Measurements from ENCODE around the gene KEL. TPM values are rescaled to one million over a fixed set of nuclear protein-coding genes. Genes with fewer than 3 reads are reported as not detected.

Gene KEL
- total RNA-seq, 4 donors from 2014 or later: 0.37 TPM; not detected in 3

GRCh38 chr7:142940966-142941535, 21.1 kb downstream of the KEL start:
- in situ Hi-C loops (cut with MboI; ENCODE audit: low pct_ligation_motif_present in 1 of 4, low pct_unique_long_range_greater_than_20kb in 1 of 4, low sequenced_read_pairs in 3 of 4) (no loop called here), intact Hi-C loops (cut with DNase I; ENCODE audit: low total_unique reads) (no loop called here)
- Histone ChIP-seq H3K27me3 (no peaks in the 10 kb centered on the region), H3K27ac (no peak overlapping the region), H3K9me3 (no peaks in the 10 kb centered on the region), H3K4me3 (no peak overlapping the region), H3K36me3 (no peaks in the 10 kb centered on the region), H3K4me1 (no peaks in the 10 kb centered on the region)
- TF ChIP-seq POLR2AphosphoS5 (IDR thresholded peaks at IDR 0.05) (no peak), EP300 (IDR thresholded peaks at IDR 0.05; ENCODE audit: low read depth) (no peak), POLR2A (IDR thresholded peaks at IDR 0.05) (no peak)
- TF ChIP-seq, protein P1, sequence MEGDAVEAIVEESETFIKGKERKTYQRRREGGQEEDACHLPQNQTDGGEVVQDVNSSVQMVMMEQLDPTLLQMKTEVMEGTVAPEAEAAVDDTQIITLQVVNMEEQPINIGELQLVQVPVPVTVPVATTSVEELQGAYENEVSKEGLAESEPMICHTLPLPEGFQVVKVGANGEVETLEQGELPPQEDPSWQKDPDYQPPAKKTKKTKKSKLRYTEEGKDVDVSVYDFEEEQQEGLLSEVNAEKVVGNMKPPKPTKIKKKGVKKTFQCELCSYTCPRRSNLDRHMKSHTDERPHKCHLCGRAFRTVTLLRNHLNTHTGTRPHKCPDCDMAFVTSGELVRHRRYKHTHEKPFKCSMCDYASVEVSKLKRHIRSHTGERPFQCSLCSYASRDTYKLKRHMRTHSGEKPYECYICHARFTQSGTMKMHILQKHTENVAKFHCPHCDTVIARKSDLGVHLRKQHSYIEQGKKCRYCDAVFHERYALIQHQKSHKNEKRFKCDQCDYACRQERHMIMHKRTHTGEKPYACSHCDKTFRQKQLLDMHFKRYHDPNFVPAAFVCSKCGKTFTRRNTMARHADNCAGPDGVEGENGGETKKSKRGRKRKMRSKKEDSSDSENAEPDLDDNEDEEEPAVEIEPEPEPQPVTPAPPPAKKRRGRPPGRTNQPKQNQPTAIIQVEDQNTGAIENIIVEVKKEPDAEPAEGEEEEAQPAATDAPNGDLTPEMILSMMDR (IDR thresholded peaks at IDR 0.05): no peak
- DNase-seq: no peak
- WGBS, 2 donors (ENCODE audit: low coverage in 1 of 2): 74 to 77% methylated on average over 10 of the region's 10 CpGs

GRCh38 chr7:142939226-142939910, 22.8 kb downstream of the KEL start, which contains the start of gene LLCFC1:
Gene LLCFC1 (plus strand): TSS chr7:142939484. CDS start chr7:142939622, 138 bp downstream.
- no peaks in the 10 kb centered on the region for H3K36me3 ChIP-seq
- TF ChIP-seq POLR2A (IDR thresholded peaks at IDR 0.05) (no peak), POLR2AphosphoS5 (IDR thresholded peaks at IDR 0.05) (no peak), EP300 (IDR thresholded peaks at IDR 0.05; ENCODE audit: low read depth) (no peak)
- TF ChIP-seq, protein P1 (IDR thresholded peaks at IDR 0.05): no peak
- H3K4me1 ChIP-seq: no peaks in the 10 kb centered on the region
- H3K27me3 ChIP-seq: no peaks in the 10 kb centered on the region
- in situ Hi-C loops (cut with MboI; ENCODE audit: low pct_ligation_motif_present in 1 of 4, low pct_unique_long_range_greater_than_20kb in 1 of 4, low sequenced_read_pairs in 3 of 4): no loop called here
- DNase-seq: no peak
- no peak within 1 kb of the TSS for H3K4me3 ChIP-seq
- WGBS, 2 donors (ENCODE audit: low coverage in 1 of 2): 62 to 67% methylated on average over 8 to 10 of the region's 10 CpGs
- intact Hi-C loops (cut with DNase I; ENCODE audit: low total_unique reads): no loop called here
- no peaks in the 10 kb centered on the region for H3K9me3 ChIP-seq
- H3K27ac ChIP-seq: no peak within 1 kb of the TSS

GRCh38 chr7:142938611-142939010, 23.6 kb downstream of the KEL start:
- in situ Hi-C loops (cut with MboI; ENCODE audit: low pct_ligation_motif_present in 1 of 4, low pct_unique_long_range_greater_than_20kb in 1 of 4, low sequenced_read_pairs in 3 of 4): no loop called here
- DNase-seq: no peak
- no peaks in the 10 kb centered on the region for H3K4me1 ChIP-seq
- H3K27me3 ChIP-seq: no peaks in the 10 kb centered on the region
- no peak overlapping the region for H3K27ac ChIP-seq
- no peaks in the 10 kb centered on the region for H3K9me3 ChIP-seq
- H3K36me3 ChIP-seq: no peaks in the 10 kb centered on the region
- no peak overlapping the region for H3K4me3 ChIP-seq
- WGBS, 2 donors (ENCODE audit: low coverage in 1 of 2): 66 to 93% methylated on average over 3 to 4 of the region's 4 CpGs
- TF ChIP-seq POLR2A (IDR thresholded peaks at IDR 0.05) (no peak), EP300 (IDR thresholded peaks at IDR 0.05; ENCODE audit: low read depth) (no peak), POLR2AphosphoS5 (IDR thresholded peaks at IDR 0.05) (no peak)
- TF ChIP-seq, protein P1 (IDR thresholded peaks at IDR 0.05): no peak
- intact Hi-C loops (cut with DNase I; ENCODE audit: low total_unique reads): no loop called here

DNA sequence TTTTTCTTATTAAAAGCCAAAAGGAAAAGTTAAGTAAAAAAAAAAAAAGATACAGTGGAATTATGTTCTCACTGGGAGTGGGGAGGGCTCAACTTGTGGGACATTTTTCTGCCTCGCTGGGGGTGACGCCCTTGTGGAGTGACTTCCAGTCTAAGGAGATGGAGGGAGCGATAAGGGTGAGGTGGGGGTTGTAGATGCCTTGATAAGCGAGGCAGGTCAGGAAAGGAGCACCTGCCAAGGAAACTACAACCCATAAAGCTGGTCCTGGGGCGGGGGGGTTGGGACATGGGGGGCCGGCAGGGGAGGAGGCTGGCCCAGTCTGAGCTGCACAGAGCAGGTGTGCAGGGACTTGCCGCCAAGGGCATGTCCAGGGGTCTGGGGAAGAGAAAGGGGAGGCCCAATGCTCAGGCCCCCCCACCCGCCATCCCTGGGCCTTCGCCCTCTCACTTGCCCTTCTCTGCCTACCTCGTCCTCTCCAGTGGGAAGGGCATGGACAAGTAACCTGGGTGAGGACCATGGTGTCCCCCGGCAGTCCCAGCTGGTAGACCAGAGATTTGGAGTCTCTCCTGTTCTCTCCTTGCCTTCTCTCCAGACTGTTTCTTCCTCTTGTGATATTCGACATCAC, 26.1 kb downstream of the KEL start:
- 81 to 88% methylated on average over 7 to 12 of the region's 12 CpGs for WGBS, 2 donors (ENCODE audit: low coverage in 1 of 2)
- in situ Hi-C loops (cut with MboI; ENCODE audit: low pct_ligation_motif_present in 1 of 4, low pct_unique_long_range_greater_than_20kb in 1 of 4, low sequenced_read_pairs in 3 of 4) (no loop called here), intact Hi-C loops (cut with DNase I; ENCODE audit: low total_unique reads) (no loop called here)
- no peak overlapping the region for H3K4me3 ChIP-seq
- no peak for DNase-seq
- TF ChIP-seq POLR2AphosphoS5 (IDR thresholded peaks at IDR 0.05): no peak
- no peak for TF ChIP-seq EP300 (IDR thresholded peaks at IDR 0.05; ENCODE audit: low read depth)
- TF ChIP-seq, protein P1 (IDR thresholded peaks at IDR 0.05): no peak
- no peak for TF ChIP-seq POLR2A (IDR thresholded peaks at IDR 0.05)
- no peaks in the 10 kb centered on the region for H3K36me3 ChIP-seq
- H3K4me1 ChIP-seq: no peaks in the 10 kb centered on the region
- no peak overlapping the region for H3K27ac ChIP-seq
- no peaks in the 10 kb centered on the region for H3K27me3 ChIP-seq
- no peaks in the 10 kb centered on the region for H3K9me3 ChIP-seq

Data from transverse colon (tissue), 4 donors.